Coronary artery (tissue), 2 donors: Measurements from ENCODE around the gene INSM1.

Experiments used
- DNase-seq: peaks from one replicate; pipeline ENCODE4 v3.0.0-alpha.2; 2017; ENCODE audit warnings: low spot score
- H3K27ac ChIP-seq, 2 donors: fragments of 200-600 bp; sonication (generic); one replicate each; pipeline ENCODE4 v1.5.1; 2016 to 2019
- H3K4me3 ChIP-seq: fragments of 200-600 bp; sonication (generic); 2 replicates; pipeline ENCODE4 v1.5.1; 2016; ENCODE audit warnings: mild to moderate bottlenecking, moderate library complexity
- TF ChIP-seq, protein P1 (sequence below): fragments of 200-600 bp; sonication (generic); IDR thresholded peaks from one replicate; pipeline ENCODE4 v1.5.1; 2019; ENCODE audit warnings: antibody characterized with exemption

Gene INSM1

DNA sequence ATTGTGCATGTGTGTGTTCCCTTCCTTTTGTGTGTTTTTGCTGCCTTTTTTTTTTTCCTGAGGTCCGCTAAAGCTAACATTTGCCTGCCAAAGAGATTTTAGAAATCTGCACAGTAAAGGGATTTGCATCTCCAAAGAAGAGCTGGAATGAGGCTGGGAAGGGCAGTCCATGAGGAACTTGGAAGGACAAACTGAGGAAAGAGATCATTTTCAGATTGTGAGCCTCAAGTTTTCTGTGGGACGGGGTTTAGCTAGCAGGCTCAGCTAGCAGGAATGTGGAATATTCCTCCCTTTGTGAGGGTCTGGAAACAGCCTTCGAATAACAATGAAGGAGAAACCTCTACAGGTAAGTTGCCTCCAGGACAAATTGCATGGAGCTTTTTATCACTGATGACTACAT lies 3.8 kb downstream of the INSM1 start:
- no peak for DNase-seq
- Histone ChIP-seq H3K27ac (no peak overlapping the region), H3K4me3 (no peak overlapping the region)
- TF ChIP-seq, protein P1, sequence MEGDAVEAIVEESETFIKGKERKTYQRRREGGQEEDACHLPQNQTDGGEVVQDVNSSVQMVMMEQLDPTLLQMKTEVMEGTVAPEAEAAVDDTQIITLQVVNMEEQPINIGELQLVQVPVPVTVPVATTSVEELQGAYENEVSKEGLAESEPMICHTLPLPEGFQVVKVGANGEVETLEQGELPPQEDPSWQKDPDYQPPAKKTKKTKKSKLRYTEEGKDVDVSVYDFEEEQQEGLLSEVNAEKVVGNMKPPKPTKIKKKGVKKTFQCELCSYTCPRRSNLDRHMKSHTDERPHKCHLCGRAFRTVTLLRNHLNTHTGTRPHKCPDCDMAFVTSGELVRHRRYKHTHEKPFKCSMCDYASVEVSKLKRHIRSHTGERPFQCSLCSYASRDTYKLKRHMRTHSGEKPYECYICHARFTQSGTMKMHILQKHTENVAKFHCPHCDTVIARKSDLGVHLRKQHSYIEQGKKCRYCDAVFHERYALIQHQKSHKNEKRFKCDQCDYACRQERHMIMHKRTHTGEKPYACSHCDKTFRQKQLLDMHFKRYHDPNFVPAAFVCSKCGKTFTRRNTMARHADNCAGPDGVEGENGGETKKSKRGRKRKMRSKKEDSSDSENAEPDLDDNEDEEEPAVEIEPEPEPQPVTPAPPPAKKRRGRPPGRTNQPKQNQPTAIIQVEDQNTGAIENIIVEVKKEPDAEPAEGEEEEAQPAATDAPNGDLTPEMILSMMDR, result no peak

DNA sequence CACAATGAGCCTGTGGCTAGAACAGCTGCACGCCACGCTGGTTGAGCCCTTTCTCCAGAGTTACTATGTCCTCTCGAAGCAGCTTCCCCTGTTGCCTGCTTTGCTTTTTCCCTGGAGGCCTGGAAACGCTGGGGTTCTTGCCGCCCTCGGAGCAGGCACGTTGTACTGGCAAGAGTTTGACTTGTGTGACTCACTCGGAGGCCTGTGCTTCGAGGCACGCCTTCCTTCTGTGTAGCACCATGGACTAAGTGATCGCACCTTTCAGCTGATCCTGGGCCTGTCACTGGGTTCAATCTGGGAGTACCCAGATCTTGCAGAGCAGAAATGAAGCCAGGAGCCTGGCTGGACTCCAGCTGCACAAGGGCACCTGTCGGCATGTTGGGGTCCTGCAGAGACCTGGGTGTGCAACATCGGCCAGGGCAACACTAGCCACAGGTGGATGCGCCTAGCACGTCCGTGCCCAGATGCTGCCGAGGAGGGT lies 5.2 kb downstream of the INSM1 start:
- Histone ChIP-seq H3K4me3 (no peak overlapping the region), H3K27ac (no peak overlapping the region)
- TF ChIP-seq, protein P1, result no peak
- no peak for DNase-seq

DNA sequence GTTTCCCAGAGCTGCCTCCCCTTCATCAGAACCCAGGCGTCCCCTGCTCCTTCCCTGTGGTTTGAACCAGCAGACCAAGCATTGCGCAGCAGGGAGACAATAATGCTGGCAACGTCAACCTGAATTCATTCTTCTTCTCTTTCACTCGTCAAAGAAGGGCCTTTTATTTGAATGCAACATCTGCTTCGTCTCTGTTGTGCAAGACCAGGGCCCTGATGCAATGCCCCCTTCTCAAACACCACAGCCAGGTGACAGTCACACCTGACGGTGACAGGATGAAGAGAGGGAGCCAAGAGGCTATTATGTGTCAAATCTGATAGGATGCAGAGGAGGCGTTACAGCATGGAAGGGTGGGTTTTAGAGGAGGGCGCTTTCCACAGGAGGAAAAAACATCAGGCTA lies 8.0 kb downstream of the INSM1 start:
- TF ChIP-seq, protein P1, result no peak
- no peak for DNase-seq
- Histone ChIP-seq H3K4me3 (no peak overlapping the region), H3K27ac (no peak overlapping the region)

DNA sequence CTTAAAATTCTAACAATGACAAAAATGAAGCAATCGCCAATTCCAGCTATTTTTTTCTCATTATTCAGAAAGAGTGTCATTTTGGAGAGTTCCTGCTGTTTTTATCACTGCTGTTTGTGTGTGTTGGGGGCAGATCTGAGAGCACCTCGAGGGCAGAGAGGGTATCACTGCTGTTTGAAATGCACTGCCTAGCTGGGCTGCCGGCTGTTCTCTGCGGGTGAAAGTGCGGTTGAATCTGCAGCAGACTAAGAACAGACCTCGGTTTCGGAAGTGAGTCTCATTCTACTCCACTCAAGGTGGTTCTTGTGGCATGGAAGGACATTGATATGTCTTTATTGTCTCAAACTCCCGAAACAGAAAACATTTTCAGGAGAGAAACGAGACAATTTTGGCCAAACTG lies 18.3 kb downstream of the INSM1 start:
- TF ChIP-seq, protein P1, result no peak
- no peak for DNase-seq
- Histone ChIP-seq H3K4me3 (no peak overlapping the region), H3K27ac (no peak overlapping the region)

DNA sequence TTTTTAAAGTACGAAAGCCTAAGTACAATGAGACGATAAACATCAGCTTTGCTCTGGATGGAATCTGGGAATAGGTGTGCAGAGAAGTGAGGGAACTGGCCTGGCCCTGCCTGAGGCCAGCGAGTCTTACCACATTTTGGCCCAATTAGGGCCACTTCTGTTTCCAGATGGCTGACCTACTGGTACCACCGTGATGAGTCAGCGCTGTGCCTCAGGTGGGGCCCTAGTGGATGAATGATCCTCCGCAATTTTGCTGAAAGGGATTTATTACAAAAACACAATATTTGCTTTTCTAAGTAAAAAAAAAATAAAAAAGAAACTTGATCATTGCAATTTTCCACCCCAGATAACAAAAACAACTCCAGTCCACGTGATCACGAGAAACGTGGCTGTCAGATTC lies 22.5 kb downstream of the INSM1 start:
- TF ChIP-seq, protein P1, result no peak
- no peak for DNase-seq
- no peak overlapping the region for H3K4me3 ChIP-seq
- H3K27ac ChIP-seq, result no peak overlapping the region

DNA sequence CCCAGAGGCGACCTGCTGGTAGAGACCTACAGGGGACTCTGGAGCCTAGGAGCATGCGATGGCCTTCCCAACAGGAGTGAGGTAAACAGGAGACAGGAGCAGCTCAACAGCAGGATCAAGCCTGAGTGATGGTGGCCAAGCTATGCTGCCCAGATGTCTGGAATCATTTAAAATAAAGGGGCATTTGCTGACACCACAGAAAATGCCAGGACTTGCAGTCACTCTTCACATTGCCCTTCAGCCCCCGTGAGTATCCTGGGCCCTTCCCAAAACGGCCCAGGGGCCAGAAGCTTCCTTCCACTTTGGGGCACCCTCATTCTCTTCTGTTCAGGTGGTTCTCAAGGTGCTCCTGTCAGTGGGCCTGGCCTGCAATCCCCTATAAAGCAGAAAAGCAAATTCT lies 23.2 kb downstream of the INSM1 start:
- TF ChIP-seq, protein P1, result no peak
- no peak for DNase-seq
- no peak overlapping the region for H3K4me3 ChIP-seq
- no peak overlapping the region for H3K27ac ChIP-seq

DNA sequence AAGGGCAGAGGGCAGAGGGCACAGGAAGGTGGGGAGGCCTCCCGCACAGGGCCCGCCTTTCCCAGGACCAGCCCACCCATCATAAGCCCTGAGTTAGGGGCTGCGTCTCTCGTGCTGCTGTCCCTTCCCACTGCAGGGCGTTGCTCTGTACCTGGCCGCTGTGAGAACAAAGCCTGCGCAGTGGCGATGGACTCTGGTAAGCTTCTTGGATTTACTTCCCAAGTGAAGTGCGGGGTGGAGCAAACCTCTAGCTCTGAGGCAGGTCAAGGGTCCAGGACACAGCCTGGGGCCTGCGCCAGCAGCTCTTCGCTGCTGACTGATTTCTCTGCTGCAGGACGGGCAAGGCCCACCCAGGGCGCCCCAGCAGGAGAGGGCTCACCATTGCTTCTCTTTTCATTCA lies 23.9 kb downstream of the INSM1 start:
- Histone ChIP-seq H3K27ac (no peak overlapping the region), H3K4me3 (no peak overlapping the region)
- TF ChIP-seq, protein P1, result no peak
- DNase-seq, result no peak
